ENCODE results near the gene TRPM7. TPM values are rescaled to one million over a fixed set of nuclear protein-coding genes. Genes with fewer than 3 reads are reported as not detected.
"Not testable (repeated sequence)": the region's sequence is repeated elsewhere in the genome, so short reads cannot be mapped to it uniquely, and the experiment has no call there.

The TRPM7 gene
- 62.8 TPM for total RNA-seq (ENCODE audit: insufficient read depth, low replicate concordance)

- peak; percentile 92 for DNase-seq (ENCODE audit: low spot score)
Observed at GRCh38 chr15:50686469-50687301, at the start of gene TRPM7. TRPM7 (minus strand) TSS chr15:50686797; CDS start chr15:50686533, 264 bp downstream.

GRCh38 chr15:50735156-50735555 is 48.6 kb upstream of the TRPM7 start:
- no peak for DNase-seq (ENCODE audit: low spot score)

GRCh38 chr15:50726315-50726714 is 39.7 kb upstream of the TRPM7 start:
- DNase-seq (ENCODE audit: low spot score) = no peak

- no peak for DNase-seq (ENCODE audit: low spot score)
Observed at GRCh38 chr15:50718700-50719125, 32.1 kb upstream of the TRPM7 start.

- DNase-seq (ENCODE audit: low spot score) = no peak
Observed at GRCh38 chr15:50712018-50712417, 25.4 kb upstream of the TRPM7 start.

GRCh38 chr15:50710585-50710984 is 24.0 kb upstream of the TRPM7 start:
- no peak for DNase-seq (ENCODE audit: low spot score)

GRCh38 chr15:50707878-50708427 is 21.4 kb upstream of the TRPM7 start:
- no peak for DNase-seq (ENCODE audit: low spot score)

GRCh38 chr15:50702762-50703334 is 16.3 kb upstream of the TRPM7 start:
- DNase-seq (ENCODE audit: low spot score) = no peak

GRCh38 chr15:50698101-50698500 is 11.5 kb upstream of the TRPM7 start:
- no peak for DNase-seq (ENCODE audit: low spot score)

GRCh38 chr15:50697109-50697797 is 10.7 kb upstream of the TRPM7 start:
- no peak for DNase-seq (ENCODE audit: low spot score)

GRCh38 chr15:50694634-50695165 is 8.1 kb upstream of the TRPM7 start:
- not testable (repeated sequence) for DNase-seq (ENCODE audit: low spot score)

GRCh38 chr15:50687302-50687902 is 805 bp upstream of the TRPM7 start:
- no peak for DNase-seq (ENCODE audit: low spot score)

- peak; percentile 66 for DNase-seq (ENCODE audit: low spot score)
Observed at GRCh38 chr15:50685976-50686468, 575 bp downstream of the TRPM7 start.

- peak; percentile 5 for DNase-seq (ENCODE audit: low spot score)
Observed at GRCh38 chr15:50685191-50685975, 1.2 kb downstream of the TRPM7 start.

- DNase-seq (ENCODE audit: low spot score) = no peak
Observed at GRCh38 chr15:50681467-50681866, 5.1 kb downstream of the TRPM7 start.

GRCh38 chr15:50676799-50677483 is 9.7 kb downstream of the TRPM7 start:
- DNase-seq (ENCODE audit: low spot score) = peak; percentile 72

GRCh38 chr15:50675535-50676144 is 11.0 kb downstream of the TRPM7 start:
- DNase-seq (ENCODE audit: low spot score) = peak; percentile 60

GRCh38 chr15:50670115-50670514 is 16.5 kb downstream of the TRPM7 start:
- DNase-seq (ENCODE audit: low spot score) = no peak

- DNase-seq (ENCODE audit: low spot score) = no peak
Observed at GRCh38 chr15:50669611-50670010, 17.0 kb downstream of the TRPM7 start.

All from umbilical cord (tissue), 2 donors.